Endothelial cell (in vitro differentiated cells): ENCODE results near the gene FOXR1. TPM values are rescaled to one million over a fixed set of nuclear protein-coding genes. Genes with fewer than 3 reads are reported as not detected.
"Not testable (repeated sequence)": the region's sequence is repeated elsewhere in the genome, so short reads cannot be mapped to it uniquely, and the experiment has no call there.

Source experiments
- DNase-seq: peaks from one replicate; pipeline ENCODE4 v3.0.0; 2021; ENCODE audit warnings: low spot score
- H3K27ac Mint-ChIP-seq: one replicate; pipeline ENCODE4 v1.8.0; 2021; ENCODE audit warnings: mixed read lengths, inconsistent platforms; ENCODE audit not compliant: unreplicated experiment
- H3K27me3 Mint-ChIP-seq: one replicate; pipeline ENCODE4 v1.8.0; 2021; ENCODE audit warnings: mild to moderate bottlenecking, moderate library complexity, mixed read lengths, inconsistent platforms; ENCODE audit not compliant: unreplicated experiment
- H3K36me3 Mint-ChIP-seq: one replicate; pipeline ENCODE4 v1.8.0; 2021; ENCODE audit warnings: mild to moderate bottlenecking, low read depth, mixed read lengths, inconsistent platforms; ENCODE audit not compliant: unreplicated experiment
- H3K4me1 Mint-ChIP-seq: one replicate; pipeline ENCODE4 v1.8.0; 2021; ENCODE audit warnings: mild to moderate bottlenecking, mixed read lengths, inconsistent platforms; ENCODE audit not compliant: unreplicated experiment
- H3K4me3 Mint-ChIP-seq: one replicate; pipeline ENCODE4 v1.8.0; 2021; ENCODE audit warnings: mild to moderate bottlenecking, mixed read lengths, inconsistent platforms; ENCODE audit not compliant: unreplicated experiment
- H3K9me3 Mint-ChIP-seq: one replicate; pipeline ENCODE4 v1.8.0; 2021; ENCODE audit warnings: mixed read lengths, inconsistent platforms; ENCODE audit not compliant: unreplicated experiment
- CTCF ChIP-seq: fragments of 200-600 bp; sonication (generic); IDR thresholded peaks from one replicate; pipeline ENCODE4 v1.5.0; 2021; ENCODE audit warnings: antibody characterized with exemption; ENCODE audit not compliant: unreplicated experiment
- total RNA-seq: library from RNA; stranded (reverse); fragmentation: NEBNext Ultra II Directional; extraction: Animal tissue kit (Norgen Biotek cat#: 25700); gene quantifications from one replicate; pipeline ENCODE4 v1.2.1, GENCODE V29; 2021; ENCODE audit not compliant: unreplicated experiment

FOXR1 gene
- total RNA-seq, 1 donor from 2014 or later, result not detected

DNA sequence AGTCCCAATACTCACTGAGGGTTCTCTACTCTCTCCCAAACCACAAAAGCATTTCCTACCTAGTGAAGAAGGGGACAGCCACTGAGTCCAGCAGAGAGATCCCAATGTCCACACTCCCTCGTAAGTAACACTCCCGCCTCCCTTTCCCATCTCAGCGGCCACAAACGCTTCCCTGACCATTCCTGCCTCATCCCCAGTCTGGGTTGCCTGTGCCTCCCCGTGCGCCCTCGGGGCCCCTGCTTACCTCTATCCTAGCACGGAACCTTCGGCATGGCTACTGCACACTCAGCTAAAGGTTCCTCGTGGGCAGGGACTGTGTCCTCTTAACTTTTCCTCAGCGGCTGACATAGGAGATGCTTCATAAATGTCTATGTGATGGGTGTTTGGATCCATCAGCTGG is 14.0 kb upstream of the FOXR1 start:
- no peaks in the 10 kb centered on the region for H3K4me1 Mint-ChIP-seq
- H3K36me3 Mint-ChIP-seq, result no peaks in the 10 kb centered on the region
- no peak for TF ChIP-seq CTCF
- H3K27ac Mint-ChIP-seq, result no peak overlapping the region
- H3K27me3 Mint-ChIP-seq, result peaks cover 2% of the 10 kb centered on the region
- no peak overlapping the region for H3K4me3 Mint-ChIP-seq
- DNase-seq, result no peak
- no peaks in the 10 kb centered on the region for H3K9me3 Mint-ChIP-seq

DNA sequence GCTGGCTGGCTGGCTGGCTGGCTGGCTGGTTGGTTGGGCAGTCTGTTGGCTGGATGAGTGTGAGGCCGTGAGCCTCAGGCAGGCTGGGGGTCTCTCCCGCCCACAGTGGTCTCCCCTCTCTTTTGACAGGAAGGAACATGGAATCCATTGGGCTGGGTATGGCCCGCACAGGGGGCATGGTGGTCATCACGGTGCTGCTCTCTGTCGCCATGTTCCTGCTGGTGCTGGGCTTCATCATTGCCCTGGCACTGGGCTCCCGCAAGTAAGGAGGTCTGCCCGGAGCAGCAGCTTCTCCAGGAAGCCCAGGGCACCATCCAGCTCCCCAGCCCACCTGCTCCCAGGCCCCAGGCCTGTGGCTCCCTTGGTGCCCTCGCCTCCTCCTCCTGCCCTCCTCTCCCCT is 13.6 kb upstream of the FOXR1 start:
- no peaks in the 10 kb centered on the region for H3K4me1 Mint-ChIP-seq
- no peak overlapping the region for H3K27ac Mint-ChIP-seq
- peaks cover 2% of the 10 kb centered on the region for H3K27me3 Mint-ChIP-seq

GRCh38 chr11:118958577-118958976 is 13.0 kb upstream of the FOXR1 start:
- Mint-ChIP-seq H3K36me3 (no peaks in the 10 kb centered on the region), H3K27ac (no peak overlapping the region), H3K4me1 (no peaks in the 10 kb centered on the region), H3K4me3 (no peak overlapping the region), H3K27me3 (peaks cover 2% of the 10 kb centered on the region), H3K9me3 (no peaks in the 10 kb centered on the region)
- no peak for DNase-seq
- no peak for TF ChIP-seq CTCF

More for the DNA sequence above, 13.6 kb upstream of the FOXR1 start:
- Mint-ChIP-seq H3K9me3 (no peaks in the 10 kb centered on the region), H3K4me3 (no peak overlapping the region), H3K36me3 (no peaks in the 10 kb centered on the region)
- TF ChIP-seq CTCF, result no peak
- DNase-seq, result no peak

GRCh38 chr11:118961189-118961588 is 10.4 kb upstream of the FOXR1 start:
- Mint-ChIP-seq H3K27ac (no peak overlapping the region), H3K27me3 (peaks cover 2% of the 10 kb centered on the region)
- DNase-seq, result no peak

DNA sequence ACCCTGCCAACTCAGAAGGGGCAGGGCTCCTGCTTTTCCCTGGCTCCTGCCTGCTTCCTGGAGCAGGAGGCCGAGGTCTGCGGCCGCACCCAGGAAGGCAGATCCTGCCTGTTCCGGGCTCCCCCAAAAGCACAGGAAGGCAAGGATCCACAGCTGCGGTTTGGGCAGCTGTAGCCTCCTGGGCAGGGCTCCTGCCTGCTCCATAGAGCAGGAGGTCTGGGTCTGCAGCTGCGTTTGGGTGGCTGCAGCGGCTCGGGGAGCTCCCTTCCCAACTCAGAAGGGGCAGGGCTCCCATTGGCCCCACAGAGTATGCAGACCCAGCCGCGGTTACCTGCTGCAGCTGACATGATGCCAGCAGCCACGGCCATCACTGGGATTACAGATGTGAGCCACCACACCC is 10.0 kb upstream of the FOXR1 start:
- no peak for DNase-seq
- no peak overlapping the region for H3K4me3 Mint-ChIP-seq
- H3K9me3 Mint-ChIP-seq, result no peaks in the 10 kb centered on the region
- peaks cover 2% of the 10 kb centered on the region for H3K27me3 Mint-ChIP-seq
- no peaks in the 10 kb centered on the region for H3K36me3 Mint-ChIP-seq
- no peak overlapping the region for H3K27ac Mint-ChIP-seq
- no peaks in the 10 kb centered on the region for H3K4me1 Mint-ChIP-seq
- no peak for TF ChIP-seq CTCF

More at GRCh38 chr11:118961189-118961588, 10.4 kb upstream of the FOXR1 start:
- TF ChIP-seq CTCF, result no peak
- H3K4me1 Mint-ChIP-seq, result no peaks in the 10 kb centered on the region
- no peaks in the 10 kb centered on the region for H3K36me3 Mint-ChIP-seq
- H3K9me3 Mint-ChIP-seq, result no peaks in the 10 kb centered on the region
- H3K4me3 Mint-ChIP-seq, result no peak overlapping the region

- not testable (repeated sequence) for H3K4me3 Mint-ChIP-seq, H3K9me3 Mint-ChIP-seq
Measured at GRCh38 chr11:118969508-118969907, 2.1 kb upstream of the FOXR1 start.

More at GRCh38 chr11:118969508-118969907, 2.1 kb upstream of the FOXR1 start:
- H3K4me1 Mint-ChIP-seq, H3K36me3 Mint-ChIP-seq, H3K27ac Mint-ChIP-seq, DNase-seq, H3K27me3 Mint-ChIP-seq: not testable (repeated sequence)
